Measurements from ENCODE around the gene APBB1.

The APBB1 gene

DNA sequence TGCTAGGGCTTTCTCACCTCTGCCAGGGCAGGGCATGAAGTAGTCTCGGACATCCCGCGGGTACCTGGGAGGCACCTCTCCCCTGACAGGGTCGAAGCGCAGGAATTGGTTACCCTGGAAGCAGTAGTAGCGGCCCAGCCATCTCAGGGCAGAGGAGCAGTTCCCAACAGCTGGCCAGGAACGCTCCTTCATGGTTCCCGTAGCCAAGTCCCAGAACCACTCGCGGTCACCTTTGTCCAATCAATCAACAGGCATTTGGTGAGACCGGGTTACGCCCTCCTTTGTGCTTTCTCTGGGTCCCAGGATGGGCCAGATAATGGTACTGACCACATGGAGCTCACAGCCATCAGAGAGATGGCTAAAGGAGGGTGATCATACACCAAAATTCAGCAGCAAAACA, 18.5 kb upstream of the APBB1 start:
- no peaks in the 10 kb centered on the region for H3K27me3 Mint-ChIP-seq
- no peaks in the 10 kb centered on the region for H3K9me3 Mint-ChIP-seq
- no peaks in the 10 kb centered on the region for H3K4me1 Mint-ChIP-seq (ENCODE audit: low read depth)
- H3K27ac Mint-ChIP-seq, result no peak overlapping the region
- no peaks in the 10 kb centered on the region for H3K36me3 Mint-ChIP-seq (ENCODE audit: low read depth)
- H3K4me3 Mint-ChIP-seq, result no peak overlapping the region

GRCh38 chr11:6433998-6434660, 15.2 kb upstream of the APBB1 start:
- H3K4me3 Mint-ChIP-seq, result no peak overlapping the region

GRCh38 chr11:6431861-6432260, 13.0 kb upstream of the APBB1 start:
- H3K27me3 Mint-ChIP-seq, result no peaks in the 10 kb centered on the region
- no peak overlapping the region for H3K4me3 Mint-ChIP-seq
- H3K36me3 Mint-ChIP-seq (ENCODE audit: low read depth), result no peaks in the 10 kb centered on the region
- H3K4me1 Mint-ChIP-seq (ENCODE audit: low read depth), result no peaks in the 10 kb centered on the region
- no peaks in the 10 kb centered on the region for H3K9me3 Mint-ChIP-seq
- H3K27ac Mint-ChIP-seq, result no peak overlapping the region

More at GRCh38 chr11:6433998-6434660, 15.2 kb upstream of the APBB1 start:
- Mint-ChIP-seq H3K27me3 (no peaks in the 10 kb centered on the region), H3K9me3 (no peaks in the 10 kb centered on the region), H3K27ac (no peak overlapping the region), H3K36me3 (ENCODE audit: low read depth) (no peaks in the 10 kb centered on the region), H3K4me1 (ENCODE audit: low read depth) (no peaks in the 10 kb centered on the region)

DNA sequence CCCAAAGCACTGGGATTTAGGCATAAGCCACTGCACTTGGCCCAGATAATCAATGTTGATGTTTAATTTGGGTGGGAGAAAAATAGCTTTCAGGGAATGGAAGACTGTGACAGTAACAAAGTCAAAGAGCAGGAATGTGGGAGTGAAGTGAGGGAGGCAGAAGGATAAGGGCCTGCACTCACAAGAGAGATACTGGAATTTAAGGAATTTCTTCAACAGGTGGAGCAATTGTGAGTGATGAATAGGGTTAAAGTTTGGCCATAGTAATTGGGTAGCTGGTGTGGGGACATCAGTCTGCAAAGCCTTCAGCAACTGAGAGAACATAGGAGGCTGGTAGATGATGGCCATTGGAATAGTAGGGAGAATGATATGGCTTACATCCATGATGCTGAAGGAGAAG, 8.6 kb upstream of the APBB1 start:
- Mint-ChIP-seq H3K27me3 (peaks cover 8% of the 10 kb centered on the region), H3K27ac (no peak overlapping the region), H3K4me3 (no peak overlapping the region), H3K4me1 (ENCODE audit: low read depth) (no peaks in the 10 kb centered on the region), H3K9me3 (no peaks in the 10 kb centered on the region), H3K36me3 (ENCODE audit: low read depth) (no peaks in the 10 kb centered on the region)

DNA sequence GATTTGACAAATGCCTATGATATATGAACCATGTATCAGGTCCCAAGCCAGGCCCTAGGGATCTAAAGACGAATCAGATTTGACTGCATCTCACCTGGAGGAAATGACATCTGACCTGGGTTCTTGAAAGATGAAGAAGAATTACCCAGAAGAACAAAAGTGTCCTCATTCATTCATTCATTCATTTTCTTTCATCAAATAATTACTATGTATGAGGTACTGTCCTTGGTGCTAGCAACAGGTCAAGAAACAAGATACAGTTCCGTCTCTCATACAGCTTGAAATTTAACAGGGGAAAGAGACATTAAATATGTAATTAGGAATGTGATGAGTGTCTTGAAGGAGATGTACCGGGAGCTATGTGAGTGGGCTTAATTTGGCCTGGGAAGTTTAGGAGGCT, 1.8 kb upstream of the APBB1 start:
- no peaks in the 10 kb centered on the region for H3K9me3 Mint-ChIP-seq
- no peak overlapping the region for H3K4me3 Mint-ChIP-seq
- H3K36me3 Mint-ChIP-seq (ENCODE audit: low read depth), result no peaks in the 10 kb centered on the region
- no peak overlapping the region for H3K27ac Mint-ChIP-seq
- peaks cover 14% of the 10 kb centered on the region for H3K27me3 Mint-ChIP-seq
- peaks cover 5% of the 10 kb centered on the region for H3K4me1 Mint-ChIP-seq (ENCODE audit: low read depth)

- Mint-ChIP-seq H3K9me3 (no peaks in the 10 kb centered on the region), H3K27me3 (peaks cover 11% of the 10 kb centered on the region), H3K27ac (no peak overlapping the region), H3K4me3 (no peak overlapping the region), H3K36me3 (ENCODE audit: low read depth) (no peaks in the 10 kb centered on the region), H3K4me1 (ENCODE audit: low read depth) (peaks cover 5% of the 10 kb centered on the region)
Measured at GRCh38 chr11:6418557-6419008, 311 bp downstream of the APBB1 start.

DNA sequence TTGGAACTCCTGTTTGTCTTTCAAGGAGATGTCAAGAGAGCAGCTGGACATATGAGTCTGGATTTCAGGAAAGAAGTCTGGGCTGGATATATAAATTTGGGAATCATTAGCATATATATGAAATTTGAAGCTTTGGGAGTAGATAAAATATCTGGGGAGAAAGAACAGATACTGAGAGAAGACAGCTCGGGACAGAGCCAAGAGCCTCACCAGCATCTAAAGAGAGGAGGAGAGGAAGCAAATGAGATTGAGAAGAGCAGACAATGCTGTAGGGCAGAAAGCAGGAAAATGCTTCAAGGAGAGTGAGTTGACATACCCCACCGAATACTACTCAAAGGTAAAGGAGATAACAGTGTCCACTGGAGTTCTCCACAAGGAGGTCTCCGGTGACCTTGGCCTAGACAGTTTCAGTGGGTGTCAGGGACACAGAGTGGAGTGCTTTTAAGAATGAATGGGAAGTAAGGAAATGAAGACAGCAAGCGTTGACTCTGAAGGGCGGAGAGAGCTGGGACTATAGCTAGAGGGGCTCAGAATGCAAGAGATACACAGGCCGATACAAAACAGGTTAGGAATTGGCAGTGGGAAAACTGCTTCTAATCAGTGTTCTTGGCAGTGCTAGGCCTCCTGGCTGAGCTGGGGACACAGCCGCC, 862 bp downstream of the APBB1 start:
- Mint-ChIP-seq H3K27me3 (peaks cover 6% of the 10 kb centered on the region), H3K27ac (no peak overlapping the region), H3K4me1 (ENCODE audit: low read depth) (peaks cover 5% of the 10 kb centered on the region), H3K4me3 (no peak overlapping the region), H3K36me3 (ENCODE audit: low read depth) (no peaks in the 10 kb centered on the region), H3K9me3 (no peaks in the 10 kb centered on the region)

- no peak overlapping the region for H3K27ac Mint-ChIP-seq
- no peaks in the 10 kb centered on the region for H3K27me3 Mint-ChIP-seq
- no peak overlapping the region for H3K4me3 Mint-ChIP-seq
- no peaks in the 10 kb centered on the region for H3K36me3 Mint-ChIP-seq (ENCODE audit: low read depth)
- H3K4me1 Mint-ChIP-seq (ENCODE audit: low read depth), result peaks cover 5% of the 10 kb centered on the region
- H3K9me3 Mint-ChIP-seq, result no peaks in the 10 kb centered on the region
Measured at GRCh38 chr11:6415797-6416196, 3.1 kb downstream of the APBB1 start.

GRCh38 chr11:6414874-6415328, 4.0 kb downstream of the APBB1 start:
- no peaks in the 10 kb centered on the region for H3K9me3 Mint-ChIP-seq
- H3K4me3 Mint-ChIP-seq, result no peak overlapping the region
- H3K4me1 Mint-ChIP-seq (ENCODE audit: low read depth), result peaks cover 5% of the 10 kb centered on the region
- no peaks in the 10 kb centered on the region for H3K27me3 Mint-ChIP-seq
- no peak overlapping the region for H3K27ac Mint-ChIP-seq
- H3K36me3 Mint-ChIP-seq (ENCODE audit: low read depth), result no peaks in the 10 kb centered on the region

- H3K27ac Mint-ChIP-seq, result no peak overlapping the region
- H3K4me3 Mint-ChIP-seq, result no peak overlapping the region
- H3K4me1 Mint-ChIP-seq (ENCODE audit: low read depth), result peaks cover 9% of the 10 kb centered on the region
- H3K27me3 Mint-ChIP-seq, result no peaks in the 10 kb centered on the region
- H3K36me3 Mint-ChIP-seq (ENCODE audit: low read depth), result no peaks in the 10 kb centered on the region
- H3K9me3 Mint-ChIP-seq, result no peaks in the 10 kb centered on the region
Measured at GRCh38 chr11:6413791-6414201, 5.1 kb downstream of the APBB1 start.

- H3K4me1 Mint-ChIP-seq (ENCODE audit: low read depth), result peaks cover 23% of the 10 kb centered on the region
- H3K9me3 Mint-ChIP-seq, result no peaks in the 10 kb centered on the region
- no peak overlapping the region for H3K4me3 Mint-ChIP-seq
- no peak overlapping the region for H3K27ac Mint-ChIP-seq
- no peaks in the 10 kb centered on the region for H3K36me3 Mint-ChIP-seq (ENCODE audit: low read depth)
- no peaks in the 10 kb centered on the region for H3K27me3 Mint-ChIP-seq
Measured at GRCh38 chr11:6411594-6412031, 7.3 kb downstream of the APBB1 start.

DNA sequence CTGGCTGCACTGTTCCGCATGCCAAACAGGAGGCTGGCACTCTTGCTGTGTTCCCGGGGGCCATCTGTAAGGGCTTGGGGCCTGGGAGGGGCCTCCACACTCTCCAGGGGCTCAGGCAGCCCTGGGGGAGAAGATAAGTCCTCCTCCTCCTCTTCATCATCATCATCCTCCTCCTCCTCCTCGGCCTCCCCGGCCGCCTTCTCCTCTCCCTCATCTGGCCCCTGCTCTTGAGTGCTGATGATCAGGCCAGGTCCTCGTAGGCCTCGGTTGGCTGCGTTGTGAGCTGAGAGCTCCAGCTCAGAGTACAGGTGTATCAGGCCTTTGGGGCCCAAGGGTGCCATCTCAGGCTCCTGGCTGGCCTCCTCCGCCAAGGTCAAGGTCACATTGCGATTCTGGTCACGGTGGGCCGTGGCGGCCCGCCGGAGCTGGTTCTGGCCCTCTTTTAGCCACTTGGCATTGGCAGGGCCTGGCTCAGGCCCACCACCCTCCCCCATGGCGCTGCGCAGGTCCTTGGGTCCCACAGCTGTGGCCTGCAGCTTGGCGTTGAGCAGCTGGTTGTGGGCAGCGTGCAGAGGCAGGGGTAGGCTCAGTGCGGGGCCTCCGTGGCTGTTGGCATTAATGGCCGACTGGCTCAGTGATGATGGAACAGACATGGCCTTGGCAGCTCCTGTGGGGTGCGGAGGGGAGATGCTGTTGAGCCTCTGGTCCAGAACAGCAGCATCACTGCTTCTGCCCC, 8.0 kb downstream of the APBB1 start:
- Mint-ChIP-seq H3K4me3 (no peak overlapping the region), H3K27me3 (no peaks in the 10 kb centered on the region), H3K9me3 (no peaks in the 10 kb centered on the region), H3K4me1 (ENCODE audit: low read depth) (peaks cover 31% of the 10 kb centered on the region), H3K36me3 (ENCODE audit: low read depth) (no peaks in the 10 kb centered on the region), H3K27ac (no peak overlapping the region)

DNA sequence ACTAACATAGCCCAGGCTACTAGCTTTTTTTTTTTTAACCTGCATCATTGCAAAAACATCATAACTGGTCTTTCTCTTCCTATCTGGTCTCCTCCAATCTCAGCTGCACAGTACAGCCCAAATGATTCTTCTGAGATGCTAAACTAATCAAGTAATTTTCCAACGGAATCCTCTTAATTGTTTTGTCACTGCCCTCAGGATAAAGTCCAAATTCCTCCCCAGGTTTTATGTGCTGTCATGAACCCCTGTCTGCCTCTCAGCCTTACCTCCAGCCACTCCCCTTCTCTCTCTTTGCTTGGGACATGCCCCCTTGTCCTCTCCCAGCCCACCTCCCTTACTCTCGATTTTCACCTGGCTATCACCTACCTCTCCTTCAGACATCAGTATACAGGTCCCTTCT, 12.5 kb downstream of the APBB1 start:
- H3K4me1 Mint-ChIP-seq (ENCODE audit: low read depth), result peaks cover 72% of the 10 kb centered on the region
- no peak overlapping the region for H3K27ac Mint-ChIP-seq
- no peaks in the 10 kb centered on the region for H3K9me3 Mint-ChIP-seq
- no peak overlapping the region for H3K4me3 Mint-ChIP-seq
- H3K27me3 Mint-ChIP-seq, result no peaks in the 10 kb centered on the region
- no peaks in the 10 kb centered on the region for H3K36me3 Mint-ChIP-seq (ENCODE audit: low read depth)

DNA sequence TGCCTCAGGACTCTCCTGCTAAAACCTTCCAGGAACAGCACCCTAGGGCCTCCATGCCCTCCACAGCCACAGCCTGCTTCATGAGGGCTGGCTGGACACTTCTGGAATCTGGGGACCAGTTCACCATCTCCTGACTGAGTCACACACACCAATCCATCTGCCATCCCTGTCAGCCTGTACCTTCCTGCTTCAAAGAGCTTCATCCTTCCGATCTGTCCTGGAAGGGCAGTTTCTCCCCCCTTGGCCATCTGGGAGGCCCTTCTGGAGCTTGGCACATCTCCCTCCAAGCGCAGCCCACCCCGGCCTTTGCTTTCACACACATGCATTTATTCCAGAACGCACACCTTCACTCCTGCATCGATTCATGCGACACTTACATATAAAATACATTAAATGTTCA, 13.0 kb downstream of the APBB1 start:
- H3K27me3 Mint-ChIP-seq, result no peaks in the 10 kb centered on the region
- H3K36me3 Mint-ChIP-seq (ENCODE audit: low read depth), result no peaks in the 10 kb centered on the region
- H3K27ac Mint-ChIP-seq, result no peak overlapping the region
- H3K9me3 Mint-ChIP-seq, result no peaks in the 10 kb centered on the region
- no peak overlapping the region for H3K4me3 Mint-ChIP-seq
- H3K4me1 Mint-ChIP-seq (ENCODE audit: low read depth), result peaks cover 77% of the 10 kb centered on the region

DNA sequence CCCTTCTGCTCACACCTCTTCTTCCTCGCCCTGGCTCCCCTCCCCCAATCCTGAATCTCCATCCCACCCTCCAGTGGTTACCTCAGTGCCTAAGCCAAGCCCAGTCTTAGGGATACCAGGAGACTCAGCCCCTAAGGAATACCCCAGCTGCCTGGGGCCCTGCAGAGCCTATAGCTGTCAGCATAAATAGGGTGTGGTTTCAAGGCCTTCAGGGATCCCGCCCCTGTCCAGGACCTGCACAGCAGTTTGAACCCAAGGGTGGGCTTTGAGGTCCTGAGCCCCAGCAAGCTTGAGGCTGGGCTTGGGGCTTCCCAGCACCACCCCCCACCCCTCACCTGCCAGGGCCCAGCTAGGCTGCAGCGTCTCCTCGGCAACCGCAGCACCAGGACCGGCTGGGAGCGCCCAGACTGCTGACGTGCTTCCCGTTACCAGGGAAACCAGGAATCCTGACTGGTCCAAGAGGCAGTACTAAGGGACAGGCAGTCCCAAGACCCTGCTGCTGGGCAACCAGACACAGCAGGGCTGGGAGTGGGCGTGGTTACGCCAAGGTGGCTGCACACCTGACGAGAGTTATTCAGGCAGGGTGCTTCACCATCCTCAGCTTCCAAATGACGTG, 13.7 kb downstream of the APBB1 start:
- Mint-ChIP-seq H3K27ac (no peak overlapping the region), H3K4me1 (ENCODE audit: low read depth) (peaks cover 81% of the 10 kb centered on the region), H3K9me3 (no peaks in the 10 kb centered on the region), H3K36me3 (ENCODE audit: low read depth) (peaks cover 3% of the 10 kb centered on the region), H3K27me3 (no peaks in the 10 kb centered on the region), H3K4me3 (no peak overlapping the region)
